ENCODE data around the gene TNNT1.
"Not testable (repeated sequence)": the region's sequence is repeated elsewhere in the genome, so short reads cannot be mapped to it uniquely, and the experiment has no call there.

Gene TNNT1

GRCh38 chr19:55174425-55175116 is 25.6 kb upstream of the TNNT1 start:
- Mint-ChIP-seq H3K27ac (no peak overlapping the region), H3K4me3 (no peak overlapping the region), H3K27me3 (peaks cover 73% of the 10 kb centered on the region), H3K4me1 (ENCODE audit: low read depth) (peaks cover 19% of the 10 kb centered on the region), H3K9me3 (no peaks in the 10 kb centered on the region), H3K36me3 (ENCODE audit: low read depth) (no peaks in the 10 kb centered on the region)

- H3K36me3 Mint-ChIP-seq (ENCODE audit: low read depth), result no peaks in the 10 kb centered on the region
- H3K27me3 Mint-ChIP-seq, result peaks cover 79% of the 10 kb centered on the region
- H3K27ac Mint-ChIP-seq, result no peak overlapping the region
- peak overlapping the region; percentile 53 for H3K4me3 Mint-ChIP-seq
- no peaks in the 10 kb centered on the region for H3K9me3 Mint-ChIP-seq
- peaks cover 13% of the 10 kb centered on the region for H3K4me1 Mint-ChIP-seq (ENCODE audit: low read depth)
These were observed 24.9 kb upstream of the TNNT1 start for GRCh38 chr19:55173714-55174409.

- Mint-ChIP-seq H3K27ac (no peak overlapping the region), H3K4me3 (peak overlapping the region; percentile 23), H3K4me1 (ENCODE audit: low read depth) (peaks cover 10% of the 10 kb centered on the region), H3K27me3 (peaks cover 75% of the 10 kb centered on the region), H3K36me3 (ENCODE audit: low read depth) (no peaks in the 10 kb centered on the region), H3K9me3 (no peaks in the 10 kb centered on the region)
These were observed 24.2 kb upstream of the TNNT1 start for GRCh38 chr19:55173186-55173713.

GRCh38 chr19:55172741-55173140 is 23.7 kb upstream of the TNNT1 start:
- Mint-ChIP-seq H3K27me3 (peaks cover 74% of the 10 kb centered on the region), H3K4me1 (ENCODE audit: low read depth) (peaks cover 10% of the 10 kb centered on the region), H3K4me3 (peak overlapping the region; percentile 23), H3K36me3 (ENCODE audit: low read depth) (no peaks in the 10 kb centered on the region), H3K27ac (no peak overlapping the region), H3K9me3 (no peaks in the 10 kb centered on the region)

GRCh38 chr19:55172318-55172717 is 23.3 kb upstream of the TNNT1 start:
- not testable (repeated sequence) for H3K4me3 Mint-ChIP-seq; H3K36me3 Mint-ChIP-seq (ENCODE audit: low read depth); H3K4me1 Mint-ChIP-seq (ENCODE audit: low read depth); H3K27ac Mint-ChIP-seq; H3K9me3 Mint-ChIP-seq
- peaks cover 74% of the 10 kb centered on the region for H3K27me3 Mint-ChIP-seq

GRCh38 chr19:55171440-55171839 is 22.4 kb upstream of the TNNT1 start:
- Mint-ChIP-seq H3K36me3 (ENCODE audit: low read depth) (peaks cover 7% of the 10 kb centered on the region), H3K4me3 (no peak overlapping the region), H3K27me3 (peaks cover 74% of the 10 kb centered on the region), H3K27ac (no peak overlapping the region), H3K9me3 (peaks cover 4% of the 10 kb centered on the region), H3K4me1 (ENCODE audit: low read depth) (peaks cover 18% of the 10 kb centered on the region)

- Mint-ChIP-seq H3K9me3 (peaks cover 4% of the 10 kb centered on the region), H3K36me3 (ENCODE audit: low read depth) (peaks cover 7% of the 10 kb centered on the region), H3K4me3 (no peak overlapping the region), H3K27me3 (peaks cover 70% of the 10 kb centered on the region), H3K4me1 (ENCODE audit: low read depth) (peaks cover 17% of the 10 kb centered on the region), H3K27ac (no peak overlapping the region)
These were observed 20.1 kb upstream of the TNNT1 start for GRCh38 chr19:55169136-55169535.

- Mint-ChIP-seq H3K9me3 (peaks cover 4% of the 10 kb centered on the region), H3K4me1 (ENCODE audit: low read depth) (peaks cover 11% of the 10 kb centered on the region), H3K4me3 (peak within 1 kb of the TSS; percentile 22), H3K27me3 (peaks cover 60% of the 10 kb centered on the region), H3K27ac (no peak within 1 kb of the TSS), H3K36me3 (ENCODE audit: low read depth) (peaks cover 7% of the 10 kb centered on the region)
These were observed 17.7 kb upstream of the TNNT1 start, which contains the start of gene DNAAF3 for GRCh38 chr19:55166530-55167268. Gene DNAAF3 (minus strand): TSS chr19:55166613. CDS start chr19:55166413, 200 bp downstream.

- Mint-ChIP-seq H3K4me1 (ENCODE audit: low read depth) (peaks cover 11% of the 10 kb centered on the region), H3K9me3 (peaks cover 4% of the 10 kb centered on the region), H3K4me3 (peak overlapping the region; percentile 22), H3K27me3 (peaks cover 55% of the 10 kb centered on the region), H3K27ac (no peak overlapping the region), H3K36me3 (ENCODE audit: low read depth) (peaks cover 7% of the 10 kb centered on the region)
These were observed 17.0 kb upstream of the TNNT1 start for GRCh38 chr19:55165952-55166529.

GRCh38 chr19:55161571-55162322 is 12.7 kb upstream of the TNNT1 start:
- peaks cover 3% of the 10 kb centered on the region for H3K36me3 Mint-ChIP-seq (ENCODE audit: low read depth)
- peaks cover 56% of the 10 kb centered on the region for H3K27me3 Mint-ChIP-seq
- H3K4me1 Mint-ChIP-seq (ENCODE audit: low read depth), result peaks cover 9% of the 10 kb centered on the region
- H3K9me3 Mint-ChIP-seq, result no peaks in the 10 kb centered on the region
- H3K4me3 Mint-ChIP-seq, result no peak overlapping the region
- no peak overlapping the region for H3K27ac Mint-ChIP-seq

- H3K4me3 Mint-ChIP-seq, result no peak overlapping the region
- no peak overlapping the region for H3K27ac Mint-ChIP-seq
- H3K4me1 Mint-ChIP-seq (ENCODE audit: low read depth), result peaks cover 7% of the 10 kb centered on the region
- no peaks in the 10 kb centered on the region for H3K36me3 Mint-ChIP-seq (ENCODE audit: low read depth)
- no peaks in the 10 kb centered on the region for H3K9me3 Mint-ChIP-seq
- H3K27me3 Mint-ChIP-seq, result peaks cover 55% of the 10 kb centered on the region
These were observed 12.0 kb upstream of the TNNT1 start for GRCh38 chr19:55160986-55161365.

GRCh38 chr19:55160128-55160985 is 11.4 kb upstream of the TNNT1 start:
- H3K27ac Mint-ChIP-seq, result no peak overlapping the region
- H3K27me3 Mint-ChIP-seq, result peaks cover 51% of the 10 kb centered on the region
- no peaks in the 10 kb centered on the region for H3K36me3 Mint-ChIP-seq (ENCODE audit: low read depth)
- H3K4me1 Mint-ChIP-seq (ENCODE audit: low read depth), result peaks cover 7% of the 10 kb centered on the region
- no peak overlapping the region for H3K4me3 Mint-ChIP-seq
- no peaks in the 10 kb centered on the region for H3K9me3 Mint-ChIP-seq

- peaks cover 10% of the 10 kb centered on the region for H3K4me1 Mint-ChIP-seq (ENCODE audit: low read depth)
- no peaks in the 10 kb centered on the region for H3K36me3 Mint-ChIP-seq (ENCODE audit: low read depth)
- H3K27ac Mint-ChIP-seq, result no peak overlapping the region
- H3K4me3 Mint-ChIP-seq, result no peak overlapping the region
- H3K27me3 Mint-ChIP-seq, result peaks cover 46% of the 10 kb centered on the region
- H3K9me3 Mint-ChIP-seq, result no peaks in the 10 kb centered on the region
These were observed 10.1 kb upstream of the TNNT1 start for GRCh38 chr19:55158848-55159749.
